VCaP (cell line): ENCODE results near the gene GAB3.

ENCODE experiments used
- H3K27ac ChIP-seq: fragments of 450-650 bp; 2 replicates; pipeline ENCODE4 v1.5.1; 2017
- TF ChIP-seq, protein P1 (sequence below): fragments of 450-650 bp; conservative IDR thresholded peaks from 2 replicates; pipeline ENCODE4 v1.5.1; 2017; ENCODE audit warnings: mild to moderate bottlenecking, moderate library complexity

GAB3 gene

DNA sequence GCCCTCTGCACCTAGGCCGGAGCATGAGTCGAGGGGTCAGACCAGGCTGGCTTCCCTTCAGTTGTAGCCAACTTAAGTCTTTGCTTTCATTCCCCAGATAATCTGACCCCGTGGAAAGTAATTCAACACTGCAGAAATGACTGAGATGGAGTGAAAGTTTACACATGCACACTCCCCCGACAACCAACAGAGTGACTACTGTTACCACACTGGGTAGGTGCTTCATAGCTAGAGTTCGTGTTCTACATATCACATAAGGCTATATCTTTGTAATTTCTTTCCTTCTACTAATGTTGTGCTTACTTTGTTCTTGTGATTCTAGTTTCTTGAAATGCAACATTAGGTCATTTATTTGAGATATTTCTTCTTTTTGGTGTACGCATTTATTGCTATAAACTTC, 90.3 kb downstream of the GAB3 start:
- H3K27ac ChIP-seq, result no peak overlapping the region
- TF ChIP-seq, protein P1, sequence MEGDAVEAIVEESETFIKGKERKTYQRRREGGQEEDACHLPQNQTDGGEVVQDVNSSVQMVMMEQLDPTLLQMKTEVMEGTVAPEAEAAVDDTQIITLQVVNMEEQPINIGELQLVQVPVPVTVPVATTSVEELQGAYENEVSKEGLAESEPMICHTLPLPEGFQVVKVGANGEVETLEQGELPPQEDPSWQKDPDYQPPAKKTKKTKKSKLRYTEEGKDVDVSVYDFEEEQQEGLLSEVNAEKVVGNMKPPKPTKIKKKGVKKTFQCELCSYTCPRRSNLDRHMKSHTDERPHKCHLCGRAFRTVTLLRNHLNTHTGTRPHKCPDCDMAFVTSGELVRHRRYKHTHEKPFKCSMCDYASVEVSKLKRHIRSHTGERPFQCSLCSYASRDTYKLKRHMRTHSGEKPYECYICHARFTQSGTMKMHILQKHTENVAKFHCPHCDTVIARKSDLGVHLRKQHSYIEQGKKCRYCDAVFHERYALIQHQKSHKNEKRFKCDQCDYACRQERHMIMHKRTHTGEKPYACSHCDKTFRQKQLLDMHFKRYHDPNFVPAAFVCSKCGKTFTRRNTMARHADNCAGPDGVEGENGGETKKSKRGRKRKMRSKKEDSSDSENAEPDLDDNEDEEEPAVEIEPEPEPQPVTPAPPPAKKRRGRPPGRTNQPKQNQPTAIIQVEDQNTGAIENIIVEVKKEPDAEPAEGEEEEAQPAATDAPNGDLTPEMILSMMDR, result no peak

DNA sequence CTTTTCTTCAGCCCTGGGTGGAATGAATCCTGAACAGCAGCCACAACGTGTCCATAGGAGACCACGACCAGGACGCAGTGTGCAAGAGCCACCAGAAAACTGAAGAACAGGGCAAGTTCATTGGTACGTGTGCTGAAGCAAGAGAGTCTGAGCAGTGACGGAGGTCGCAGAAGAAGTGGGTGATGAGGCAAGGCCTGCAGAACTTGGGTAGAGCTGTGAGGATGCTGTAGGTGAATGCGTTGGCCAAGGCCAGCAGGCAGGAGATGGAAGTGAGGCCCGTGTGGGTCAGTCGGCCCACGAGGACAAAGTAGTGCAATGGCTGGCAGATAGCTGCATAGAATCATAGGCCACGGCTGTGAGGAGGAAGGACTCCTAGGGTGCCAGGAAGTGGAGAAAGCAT, 91.9 kb downstream of the GAB3 start:
- TF ChIP-seq, protein P1, result no peak
- H3K27ac ChIP-seq, result no peak overlapping the region

DNA sequence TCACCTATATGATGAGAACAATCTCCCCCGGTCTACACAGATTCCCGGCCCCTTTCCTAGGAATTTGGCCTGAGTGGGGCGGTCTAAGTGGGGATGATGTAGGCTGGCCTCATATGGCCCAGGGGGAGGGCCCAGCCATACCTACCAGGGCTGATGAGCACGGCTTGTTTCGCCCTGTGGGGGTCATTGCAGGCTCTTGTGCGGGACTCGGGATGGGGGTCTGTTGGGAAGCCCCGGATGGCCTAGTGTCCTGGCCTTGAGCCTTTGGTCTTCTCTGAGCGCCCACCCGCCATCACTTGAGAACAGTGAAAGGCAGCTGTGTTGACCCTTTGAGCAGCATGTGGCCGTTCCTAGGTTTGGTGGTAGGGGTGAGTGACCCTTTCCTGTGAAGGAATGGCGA, 92.7 kb downstream of the GAB3 start:
- TF ChIP-seq, protein P1, result no peak
- H3K27ac ChIP-seq, result no peak overlapping the region

DNA sequence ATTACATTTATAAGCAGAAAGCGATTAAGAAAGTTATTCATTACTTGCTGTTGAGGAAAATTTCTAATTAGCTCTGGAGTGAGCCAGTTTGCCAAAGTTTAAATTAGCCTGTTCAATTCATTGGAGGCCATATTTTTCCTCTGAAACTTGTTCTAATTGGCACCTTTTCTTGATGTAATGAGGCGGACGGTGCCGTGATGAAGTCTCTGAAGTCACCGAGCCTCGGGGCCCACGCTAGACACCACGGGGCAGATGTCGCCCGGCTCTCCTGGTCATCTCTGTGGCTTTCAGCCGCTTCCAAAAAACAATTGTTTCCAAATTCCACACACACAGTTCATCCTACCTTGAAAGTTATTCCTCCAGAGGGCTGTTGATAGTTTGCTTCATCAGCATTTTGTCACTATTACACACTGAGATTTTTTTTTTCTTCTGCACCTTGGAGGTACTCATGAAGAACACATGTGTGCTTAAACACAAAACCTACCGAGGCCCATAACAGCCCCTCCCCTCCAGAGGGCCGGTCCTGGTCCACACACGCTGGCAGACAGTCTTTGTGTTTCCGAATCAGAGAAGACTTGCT, 93.6 kb downstream of the GAB3 start:
- no peak overlapping the region for H3K27ac ChIP-seq
- TF ChIP-seq, protein P1, result no peak

DNA sequence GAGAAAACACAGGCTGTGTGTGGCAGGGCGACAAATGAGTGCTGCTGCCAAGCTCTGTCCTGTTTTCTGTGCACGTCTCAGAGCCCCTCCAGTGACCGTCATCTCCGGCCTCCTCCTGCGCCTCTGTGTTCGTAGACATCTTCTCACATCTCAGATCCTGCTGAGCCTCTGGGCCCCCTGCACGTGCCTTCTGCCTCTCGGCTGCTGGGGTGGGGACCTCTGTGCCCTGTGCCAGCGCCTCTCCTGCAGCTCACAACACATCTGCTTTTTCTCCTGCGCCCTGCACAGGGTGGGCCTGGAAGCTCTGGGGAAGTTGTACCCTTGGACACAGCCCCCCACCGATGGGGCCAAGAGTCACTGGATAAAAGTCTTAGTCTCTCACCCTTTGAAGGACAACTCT, 95.1 kb downstream of the GAB3 start:
- TF ChIP-seq, protein P1, result no peak
- no peak overlapping the region for H3K27ac ChIP-seq

DNA sequence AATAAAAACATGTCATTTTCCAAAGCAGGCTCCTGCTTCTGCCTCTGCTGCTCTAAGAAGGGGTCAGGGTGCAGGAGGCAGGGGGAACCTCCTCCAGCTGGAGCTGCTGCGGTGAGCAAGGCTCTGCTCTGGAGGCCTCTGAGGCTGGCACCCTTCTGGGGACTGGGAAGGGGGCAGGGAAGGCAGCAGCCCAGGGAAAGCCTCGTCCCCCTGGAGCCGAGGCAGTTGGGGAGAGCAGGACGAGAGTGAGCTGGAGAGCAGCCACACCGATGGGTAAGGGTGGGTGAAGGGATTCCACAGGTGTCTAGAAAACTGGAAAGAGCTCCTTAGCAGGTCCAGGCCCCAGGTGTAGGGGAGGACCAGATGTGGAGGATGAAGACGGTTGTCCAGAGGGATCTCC, 95.5 kb downstream of the GAB3 start:
- no peak overlapping the region for H3K27ac ChIP-seq
- TF ChIP-seq, protein P1, result no peak

DNA sequence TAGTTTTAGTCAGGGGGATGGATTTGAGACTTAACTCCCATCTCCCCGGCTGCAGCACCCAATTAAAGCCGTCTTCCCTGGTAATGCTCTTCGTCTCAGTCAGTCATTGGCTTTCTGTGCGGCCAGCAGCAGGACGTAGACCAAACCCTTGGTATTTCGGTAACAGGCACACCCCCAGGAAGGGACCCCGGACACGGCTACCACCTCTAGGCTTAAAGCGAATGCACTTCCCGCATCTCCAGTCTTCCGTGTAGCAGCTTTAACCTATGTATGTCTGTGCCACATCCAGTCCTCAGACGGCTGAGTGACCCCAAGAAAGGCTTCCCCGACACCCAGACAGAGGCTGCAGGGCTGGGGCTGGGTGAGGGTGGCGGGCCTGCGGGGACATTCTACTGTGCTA, 96.0 kb downstream of the GAB3 start:
- H3K27ac ChIP-seq, result no peak overlapping the region
- TF ChIP-seq, protein P1, result no peak
